Spinal cord (tissue), 10 donors: Measurements from ENCODE around the gene MAFG. TPM values are rescaled to one million over a fixed set of nuclear protein-coding genes. Genes with fewer than 3 reads are reported as not detected.
"Not testable (repeated sequence)": the region's sequence is repeated elsewhere in the genome, so short reads cannot be mapped to it uniquely, and the experiment has no call there.

Source experiments
- DNase-seq, 6 donors: peaks; one replicate each; pipeline versions ENCODE4 v3.0.0 to v3.0.0-alpha.2; 2013 to 2015; ENCODE audit warnings: low spot score in 6 of 6, low read depth in 4 of 6
- H3K27ac ChIP-seq: one replicate; pipeline ENCODE4 v1.5.1; 2013; ENCODE audit warnings: low read depth, low read length, control low read depth
- H3K27me3 ChIP-seq: one replicate; pipeline ENCODE4 v1.6.1; 2013; ENCODE audit warnings: low read length; ENCODE audit not compliant: control insufficient read depth, insufficient read depth
- H3K36me3 ChIP-seq: one replicate; pipeline ENCODE4 v1.6.1; 2013; ENCODE audit warnings: low read length; ENCODE audit not compliant: control insufficient read depth, insufficient read depth
- H3K4me1 ChIP-seq: one replicate; pipeline ENCODE4 v1.6.1; 2013; ENCODE audit warnings: low read length; ENCODE audit not compliant: control insufficient read depth, insufficient read depth
- H3K4me3 ChIP-seq: one replicate; pipeline ENCODE4 v1.5.1; 2013; ENCODE audit warnings: low read depth, low read length, control low read depth
- H3K9me3 ChIP-seq: one replicate; pipeline ENCODE4 v1.6.1; 2013; ENCODE audit warnings: low read length; ENCODE audit not compliant: control insufficient read depth, insufficient read depth
- WGBS: methylation state at CpG from one replicate; pipeline ENCODE4 v1.1.5; 2013; ENCODE audit warnings: missing lambda C conversion rate; ENCODE audit not compliant: insufficient coverage; 5-methylcytosine and 5-hydroxymethylcytosine counted together
- polyA plus RNA-seq, 2 donors: library from polyadenylated mRNA; unstranded; fragments of 120-200 nt; gene quantifications; one replicate each; pipeline ENCODE4 v1.2.1, GENCODE V29; 2013; ENCODE audit not compliant: insufficient read length in 2 of 2
- total RNA-seq, 2 donors: library from RNA; depleted of rRNA in 1 of 2; stranded (reverse); fragments of 120-200 nt in 1 of 2; fragments of >200 nt in 1 of 2; gene quantifications; one replicate each; pipeline versions ENCODE4 v1.2.3 to v1.2.4, GENCODE V29; 2013 to 2014
- donor health status: healthy.

The MAFG gene
- total and polyA plus RNA-seq, 4 donors: 10.8 to 24.2 (median 17.2) TPM

DNA sequence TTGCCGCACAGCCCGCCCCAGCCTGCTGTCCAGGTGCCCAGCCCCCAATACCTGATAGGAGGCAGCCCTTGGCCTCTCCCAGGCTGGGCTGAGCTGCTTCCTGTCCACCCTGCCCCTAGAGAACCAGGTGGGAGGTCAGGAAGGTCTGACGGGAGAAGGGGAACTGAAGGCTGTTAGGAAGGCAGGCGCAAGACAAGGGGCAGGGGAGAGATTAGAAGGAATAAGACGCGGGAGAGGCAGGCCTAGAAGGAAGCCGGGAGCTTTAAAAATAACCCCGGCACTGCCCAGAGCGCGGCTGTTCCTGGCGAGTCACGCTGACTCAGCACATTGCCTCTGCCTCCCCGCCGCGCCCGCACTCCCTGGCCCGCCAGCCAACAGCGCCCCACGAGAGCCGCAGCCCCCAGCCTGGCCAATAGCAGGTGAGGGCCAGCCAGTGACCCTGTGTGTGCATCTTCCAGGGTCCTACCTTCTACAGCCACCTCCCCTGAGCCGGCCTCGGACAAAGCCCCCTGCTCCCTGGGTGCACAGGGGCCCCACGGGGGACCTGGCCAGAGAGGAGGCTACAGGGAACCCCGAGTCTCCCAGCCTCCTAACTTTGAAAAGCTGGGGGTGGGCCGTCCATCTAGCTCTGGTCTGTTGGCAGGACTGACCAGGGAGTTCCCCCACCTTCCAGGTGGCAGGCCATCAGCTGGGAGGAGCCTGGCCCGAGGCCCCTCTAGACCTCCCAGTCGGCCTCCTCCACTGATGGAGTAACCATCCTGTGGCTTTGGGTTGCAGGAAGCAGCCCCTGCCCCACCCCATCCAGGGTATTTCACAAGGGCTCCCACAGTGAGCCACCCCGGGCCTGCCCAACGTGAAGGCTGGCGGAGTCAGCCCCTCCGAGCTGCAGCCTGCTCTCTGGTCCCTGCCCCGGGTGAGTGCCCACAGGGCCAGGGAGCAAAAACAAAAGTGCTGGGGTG is 4.0 kb downstream of the MAFG start:
- 39% methylated on average over 29 of the region's 32 CpGs for WGBS
- Histone ChIP-seq H3K36me3 (peaks cover 51% of the 10 kb centered on the region), H3K9me3 (no peaks in the 10 kb centered on the region), H3K27me3 (no peaks in the 10 kb centered on the region), H3K4me1 (peaks cover 43% of the 10 kb centered on the region), H3K4me3 (no peak overlapping the region), H3K27ac (no peak overlapping the region)
- peak in 1 of 6 donors; percentile 50 for DNase-seq

DNA sequence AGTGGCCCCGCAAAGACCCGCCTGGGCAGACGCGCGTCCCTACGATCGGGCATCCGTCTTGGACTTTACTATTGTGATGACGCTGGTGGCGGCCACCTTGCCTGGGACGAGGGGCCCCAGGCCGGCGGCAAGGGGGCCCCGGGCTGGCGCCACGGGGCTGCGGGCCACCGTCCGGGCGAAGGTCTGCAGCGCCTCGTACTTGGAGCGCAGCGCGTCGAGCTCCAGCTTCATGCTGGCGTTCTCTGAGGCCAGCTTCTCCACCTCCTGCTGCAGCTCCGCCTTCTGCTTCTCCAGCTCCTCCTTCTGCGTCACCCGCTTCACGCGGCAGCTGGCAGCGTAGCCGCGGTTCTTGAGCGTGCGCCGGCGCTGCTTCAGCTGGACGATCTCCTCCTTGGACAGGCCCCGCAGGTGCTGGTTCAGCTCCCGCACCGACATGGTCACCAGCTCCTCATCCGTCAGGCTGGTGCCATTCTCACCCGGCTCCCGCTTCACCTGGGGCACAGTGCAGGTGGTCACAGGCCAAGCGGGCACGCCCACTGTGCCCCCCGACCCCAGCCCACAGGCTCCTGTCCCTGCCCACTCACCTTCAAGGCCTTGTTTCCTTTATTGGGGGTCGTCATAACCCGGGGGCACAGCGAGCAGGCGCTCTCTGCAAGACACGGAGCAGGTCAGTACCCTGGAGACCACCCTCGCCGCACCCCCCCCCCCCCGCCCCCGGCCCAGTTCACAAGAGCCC is 4.8 kb downstream of the MAFG start:
- Histone ChIP-seq H3K36me3 (peaks cover 51% of the 10 kb centered on the region), H3K27ac (no peak overlapping the region), H3K4me1 (peaks cover 42% of the 10 kb centered on the region), H3K9me3 (no peaks in the 10 kb centered on the region), H3K4me3 (no peak overlapping the region), H3K27me3 (no peaks in the 10 kb centered on the region)
- no peak for DNase-seq
- WGBS: 92% methylated on average over 49 of the region's 58 CpGs

DNA sequence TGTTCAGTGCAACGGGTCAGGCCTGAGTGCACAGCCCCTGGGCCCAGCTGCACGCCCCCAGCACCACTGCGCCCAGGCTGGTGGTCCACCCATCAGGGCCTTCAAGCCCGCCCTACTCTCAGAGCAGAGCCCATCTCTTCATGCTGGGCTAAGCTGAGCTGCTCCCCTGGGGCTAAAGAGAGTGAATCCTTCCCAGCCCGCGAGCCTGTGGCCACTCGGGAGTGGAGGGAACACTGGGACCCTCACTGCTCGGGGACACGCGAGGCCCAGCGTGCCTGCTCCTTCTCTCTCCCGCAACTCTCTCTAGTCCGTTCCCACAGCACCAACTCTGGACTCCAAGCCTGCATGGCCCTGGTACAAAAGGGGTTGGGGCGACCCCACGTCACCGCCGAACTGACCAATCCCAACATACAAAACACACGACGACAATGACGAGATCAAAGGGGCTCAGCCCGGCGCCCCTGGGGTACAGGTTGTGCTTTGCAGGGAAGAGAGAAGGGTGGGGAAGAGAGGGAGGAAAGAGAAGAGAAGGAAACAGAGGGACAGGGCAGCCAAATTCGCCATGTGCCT is 5.5 kb downstream of the MAFG start:
- Histone ChIP-seq H3K27ac (no peak overlapping the region), H3K36me3 (peaks cover 51% of the 10 kb centered on the region), H3K9me3 (no peaks in the 10 kb centered on the region), H3K27me3 (no peaks in the 10 kb centered on the region), H3K4me1 (peaks cover 45% of the 10 kb centered on the region), H3K4me3 (no peak overlapping the region)
- DNase-seq: no peak
- WGBS: 92% methylated on average over 16 of the region's 23 CpGs

DNA sequence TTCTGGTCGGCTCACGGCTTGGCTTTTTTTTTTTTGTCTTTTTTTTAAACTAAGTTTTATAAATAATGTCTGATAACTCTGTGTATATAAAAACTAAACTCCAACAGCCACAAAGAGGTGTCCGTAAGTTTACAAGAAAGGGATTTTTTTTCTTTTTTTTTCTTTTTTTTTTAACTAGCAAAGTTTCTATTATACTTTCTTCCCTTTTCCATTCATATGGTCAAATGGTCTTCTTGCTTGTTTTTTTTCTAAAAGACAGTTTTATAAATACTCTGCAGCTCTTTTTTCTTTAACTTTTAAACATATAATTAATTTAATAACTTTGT is 6.0 kb downstream of the MAFG start:
- Histone ChIP-seq H3K27me3 (no peaks in the 10 kb centered on the region), H3K9me3 (no peaks in the 10 kb centered on the region), H3K4me3 (no peak overlapping the region), H3K4me1 (peaks cover 48% of the 10 kb centered on the region), H3K36me3 (peaks cover 51% of the 10 kb centered on the region), H3K27ac (no peak overlapping the region)
- no CpG with 5 or more reads among the region's 3 CpGs for WGBS
- DNase-seq: no peak

DNA sequence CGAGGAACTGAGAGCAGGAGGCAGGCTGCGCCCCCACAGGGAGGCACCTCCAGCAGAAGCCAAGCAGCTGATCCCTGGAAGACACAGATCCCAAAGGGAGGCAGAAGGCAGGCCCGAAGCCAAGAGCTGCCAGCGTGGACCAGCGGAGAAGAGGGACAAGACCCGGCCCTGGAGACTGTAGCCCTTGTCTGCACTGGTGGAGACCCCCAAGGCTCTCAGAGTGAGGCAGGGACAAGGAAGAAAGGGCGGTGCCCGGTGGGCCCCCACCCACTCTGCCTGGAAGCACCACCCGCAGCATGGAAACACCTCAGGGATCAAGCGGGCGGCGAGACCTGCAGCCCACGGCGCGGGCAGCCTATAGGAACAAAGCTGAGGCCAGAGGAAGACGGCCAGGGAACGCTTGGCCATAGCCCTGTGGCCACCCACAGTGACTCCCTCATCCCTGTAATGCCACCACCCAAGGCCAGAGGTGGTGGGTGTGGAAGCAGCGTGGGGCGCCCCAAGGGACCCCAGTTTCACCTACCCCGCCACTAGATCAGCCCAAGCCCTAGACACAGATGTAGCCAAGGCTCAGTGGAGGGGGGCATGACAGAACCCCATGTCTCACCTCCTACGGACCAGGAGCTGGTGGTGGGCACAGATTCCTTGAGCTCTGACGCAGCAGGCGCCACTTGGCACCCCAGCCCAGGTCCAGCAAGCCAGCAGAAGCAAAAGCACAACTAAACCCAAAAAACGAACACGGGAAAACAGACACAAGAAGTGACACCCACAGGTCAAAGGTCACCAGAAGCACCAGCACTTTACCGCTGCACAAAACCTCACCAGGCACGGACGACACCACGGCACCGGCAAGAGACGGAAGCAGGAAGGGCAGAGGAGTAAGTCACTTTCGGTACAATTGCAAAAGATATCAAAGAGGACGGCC is 6.7 kb downstream of the MAFG start:
- H3K27ac ChIP-seq: no peak overlapping the region

DNA sequence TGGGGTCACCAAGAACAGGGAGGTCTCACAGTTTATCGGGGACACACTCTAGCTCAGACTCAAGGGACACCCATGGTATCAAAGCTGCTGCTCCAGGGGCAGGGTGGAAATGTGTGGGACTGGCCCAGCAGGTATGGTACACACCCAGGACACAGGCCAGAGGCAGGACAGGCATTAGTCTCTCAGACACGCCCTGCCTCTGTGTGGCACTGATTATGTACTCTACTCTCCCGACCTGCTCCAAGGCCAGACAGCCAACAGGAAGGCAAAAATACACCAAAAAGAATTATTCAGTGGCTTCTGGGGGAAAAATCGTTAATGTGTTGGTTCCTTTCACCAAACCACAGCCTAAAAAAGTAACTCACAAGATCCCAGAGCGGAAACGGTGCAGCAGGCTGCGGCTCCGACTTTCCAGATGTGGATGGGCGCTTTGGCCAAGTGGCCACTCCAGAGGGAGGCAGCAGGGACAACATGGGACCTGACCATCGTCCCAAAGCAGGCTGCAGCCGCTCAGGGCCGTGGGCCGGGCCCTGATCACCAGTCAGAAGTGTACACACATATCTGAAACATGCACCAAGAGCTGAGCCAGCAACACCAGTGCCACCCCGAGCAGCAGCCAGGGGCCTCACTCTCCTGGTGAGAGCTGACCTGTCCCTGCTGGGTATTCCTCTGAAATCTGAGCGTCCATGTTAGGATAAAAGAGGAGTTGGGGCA is 8.5 kb downstream of the MAFG start:
- Histone ChIP-seq H3K27ac (no peak overlapping the region), H3K36me3 (peaks cover 67% of the 10 kb centered on the region), H3K9me3 (no peaks in the 10 kb centered on the region), H3K27me3 (no peaks in the 10 kb centered on the region), H3K4me3 (no peak overlapping the region), H3K4me1 (peaks cover 25% of the 10 kb centered on the region)
- DNase-seq: no peak
- 97% methylated on average over 12 of the region's 15 CpGs for WGBS

More for the DNA sequence above, 6.7 kb downstream of the MAFG start:
- Histone ChIP-seq H3K36me3 (peaks cover 52% of the 10 kb centered on the region), H3K4me1 (peaks cover 42% of the 10 kb centered on the region), H3K9me3 (no peaks in the 10 kb centered on the region), H3K27me3 (no peaks in the 10 kb centered on the region), H3K4me3 (no peak overlapping the region)
- 90% methylated on average over 20 of the region's 33 CpGs for WGBS
- DNase-seq: no peak

DNA sequence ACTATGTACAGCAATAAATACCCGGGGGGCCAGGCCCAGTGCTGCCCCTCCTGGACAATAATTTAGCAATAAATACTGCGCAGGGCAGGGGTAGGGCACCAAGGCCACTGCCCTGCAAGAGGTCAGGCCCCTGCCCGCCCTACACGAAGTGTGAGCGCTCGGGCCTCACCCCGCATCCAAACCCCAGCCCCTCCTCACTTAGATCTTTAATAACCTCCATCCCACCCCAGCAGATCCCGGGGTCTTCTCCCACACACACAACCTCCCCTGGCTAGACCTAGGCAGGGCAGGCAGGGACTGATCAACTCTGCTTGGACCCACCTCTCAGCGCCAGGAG is 9.2 kb downstream of the MAFG start:
- not testable (repeated sequence) for H3K27me3 ChIP-seq, H3K27ac ChIP-seq, H3K9me3 ChIP-seq, DNase-seq
- Histone ChIP-seq H3K4me3 (peak overlapping the region; percentile 31), H3K4me1 (peaks cover 18% of the 10 kb centered on the region), H3K36me3 (peaks cover 69% of the 10 kb centered on the region)
- 29% methylated on average over 9 of the region's 9 CpGs for WGBS

DNA sequence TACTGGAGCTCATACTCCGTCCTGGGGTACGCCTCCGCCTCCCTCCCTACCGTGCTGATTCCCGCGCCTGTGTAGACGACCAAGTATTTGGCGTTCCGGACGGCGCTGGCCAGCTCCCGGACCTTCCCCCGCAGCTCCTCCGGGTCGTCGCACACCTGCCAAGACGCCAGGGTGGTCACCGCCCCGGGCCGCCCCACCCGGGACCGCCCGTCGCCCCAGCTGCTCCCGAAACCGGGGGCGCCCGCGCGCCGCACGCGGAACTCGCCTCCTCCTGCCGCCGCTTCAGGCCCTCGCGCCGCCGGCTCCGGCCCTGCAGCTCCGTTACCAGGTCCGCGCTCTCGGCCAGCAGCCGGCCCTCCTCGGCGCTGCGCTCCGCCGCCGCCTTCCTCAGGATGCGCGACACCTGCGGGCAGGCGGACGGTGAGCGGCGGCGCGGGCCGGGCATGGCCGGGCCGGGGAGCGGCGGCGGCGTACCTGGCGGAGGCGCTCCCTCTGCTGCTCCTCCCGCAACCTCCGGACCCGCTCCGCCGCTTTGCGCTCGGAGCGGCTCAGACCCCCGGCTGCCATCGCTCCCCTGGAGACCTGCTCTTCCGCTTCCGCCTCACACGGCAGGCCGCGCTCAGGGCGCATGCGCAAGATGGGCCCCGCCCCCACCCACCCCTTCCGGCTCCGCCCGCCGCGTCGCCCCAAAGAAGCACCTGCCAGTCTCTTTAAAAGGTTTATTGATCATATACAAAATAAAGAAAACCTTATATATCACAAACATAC is 9.8 kb downstream of the MAFG start, which contains the start of gene SIRT7:
TSS of gene SIRT7 (minus strand) at position 612 of the 768 bp plus-strand sequence. CDS start at position 567, 45 bp downstream.
- under 1% methylated on average over 91 of the region's 94 CpGs for WGBS
- peaks cover 68% of the 10 kb centered on the region for H3K36me3 ChIP-seq

More for the DNA sequence above, 9.8 kb downstream of the MAFG start, which contains the start of gene SIRT7:
- peak in 5 of 6 donors; percentile 65 to 95 (median 77) for DNase-seq
- Histone ChIP-seq H3K9me3 (no peaks in the 10 kb centered on the region), H3K27me3 (no peaks in the 10 kb centered on the region), H3K27ac (no peak within 1 kb of the TSS), H3K4me3 (peak within 1 kb of the TSS; percentile 39), H3K4me1 (peaks cover 16% of the 10 kb centered on the region)
